ENCODE data around the gene NDUFV1. TPM values are rescaled to one million over a fixed set of nuclear protein-coding genes. Genes with fewer than 3 reads are reported as not detected.

NDUFV1 gene
- total and polyA plus RNA-seq, 9 of the 15 experiments (the other 6 are each of a cell fraction or from before 2014, with no cell fraction given): 10.8 to 423 (median 209) TPM

DNA sequence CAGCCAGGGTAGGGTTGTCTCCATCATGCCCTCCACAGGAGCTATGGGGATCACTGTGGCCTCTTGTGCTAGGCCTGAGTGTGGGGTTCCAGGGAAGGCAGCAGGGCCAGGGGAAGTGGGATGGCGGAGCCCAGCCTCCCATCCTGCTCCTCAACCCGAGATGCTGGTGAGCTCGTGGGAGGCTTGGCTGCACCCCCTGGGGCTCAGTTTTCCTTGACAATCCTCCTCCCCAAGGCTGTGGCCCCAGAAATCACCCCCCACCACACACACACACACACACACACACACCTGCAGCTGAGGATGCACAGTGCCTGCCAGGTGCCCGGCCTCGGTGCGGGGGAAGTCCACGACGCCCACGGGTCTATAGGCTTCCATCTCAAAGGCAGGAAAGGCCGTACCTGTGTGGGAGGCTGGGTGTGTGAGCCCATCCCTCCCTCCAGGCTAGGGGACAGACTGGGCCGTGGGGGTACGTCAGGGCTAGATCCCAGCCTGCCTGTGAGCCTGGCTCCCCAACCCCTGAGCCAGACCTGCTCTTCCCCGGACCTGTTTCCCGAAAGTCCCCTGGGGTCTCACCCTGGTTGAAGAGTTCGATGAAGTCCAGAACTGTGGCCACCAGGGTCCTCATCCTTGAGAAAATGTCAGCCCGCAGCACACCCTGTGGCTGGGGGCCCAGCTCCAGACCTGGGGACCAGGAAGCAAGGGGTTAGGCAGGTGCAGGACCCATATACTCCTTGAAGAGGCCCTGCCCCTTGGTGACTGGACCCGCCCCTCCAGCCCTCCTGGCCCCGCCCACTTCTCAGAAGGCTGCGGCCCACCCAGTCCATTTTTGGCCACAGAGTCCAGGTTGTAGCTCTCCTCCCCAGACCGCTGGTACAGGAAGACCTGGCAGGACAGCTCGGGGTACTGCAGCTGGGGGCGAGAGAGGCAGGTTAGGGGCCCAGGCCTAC lies 38.0 kb downstream of the NDUFV1 start (continued):
- TF ChIP-seq KDM5B (IDR thresholded peaks at IDR 0.05; ENCODE audit: insufficient replicate concordance, low read depth, low read length): no peak
- TF ChIP-seq ERF (CRISPR knock-in tag; IDR thresholded peaks at IDR 0.05): no peak
- TF ChIP-seq TAF1 (IDR thresholded peaks at IDR 0.05; ENCODE audit: control insufficient read depth, extremely low read depth, insufficient read depth, low read length, severe bottlenecking): no peak
- TF ChIP-seq TFAP4 (CRISPR knock-in tag; IDR thresholded peaks at IDR 0.05; ENCODE audit: borderline replicate concordance): no peak
- no peak for TF ChIP-seq AFF4 (CRISPR knock-in tag; IDR thresholded peaks at IDR 0.05)
- no peak for TF ChIP-seq ARID1B (IDR thresholded peaks at IDR 0.05)
